HEK293 (cell line): ENCODE measurements around the gene BTF3.
"Not testable (repeated sequence)": the region's sequence is repeated elsewhere in the genome, so short reads cannot be mapped to it uniquely, and the experiment has no call there.

Experiments used
- CTCF ChIA-PET: fragments of 350-600 bp; formaldehyde crosslinking; extraction: SDS; loops from one replicate; lab custom pipeline; 2021; ENCODE audit warnings: antibody characterized with exemption; lab: Yijun Ruan, JAX
- POLR2A ChIA-PET: fragments of 300-600 bp; formaldehyde crosslinking; extraction: SDS; loops from one replicate; lab custom pipeline; 2020; ENCODE audit warnings: antibody characterized with exemption, inconsistent platforms; lab: Yijun Ruan, JAX
- H3K27ac ChIP-seq: fragments of 200-500 bp; sonication (Bioruptor generic); 2 replicates; pipeline ENCODE4 v1.5.1; 2014; ENCODE audit warnings: low read depth, low read length, control low read depth, inconsistent platforms; ENCODE audit errors: extremely low read depth
- H3K36me3 ChIP-seq, 2 experiments: fragments of 200-500 bp in 1 of 2; sonication (Bioruptor generic) in 1 of 2; 1 replicate in 1 of 2; 2 replicates in 1 of 2; pipeline ENCODE4 v1.5.1; 2014 to 2017; ENCODE audit warnings: inconsistent platforms in 2 of 2, low read length in 2 of 2; ENCODE audit not compliant: control insufficient read depth in 2 of 2, insufficient read depth in 1 of 2
- H3K4me1 ChIP-seq: fragments of 200-500 bp; sonication (Bioruptor generic); 2 replicates; pipeline ENCODE4 v1.5.1; 2014; ENCODE audit warnings: mild to moderate bottlenecking, low read length, inconsistent platforms; ENCODE audit not compliant: control insufficient read depth, insufficient read depth
- H3K4me3 ChIP-seq: 2 replicates; pipeline ENCODE4 v1.5.1; 2011; ENCODE audit warnings: low read depth, mild to moderate bottlenecking, control low read depth, low read length, moderate library complexity
- H3K9me3 ChIP-seq: fragments of 200-500 bp; sonication (Bioruptor generic); 2 replicates; pipeline ENCODE4 v1.5.1; 2014; ENCODE audit warnings: low read depth, low read length, inconsistent platforms; ENCODE audit not compliant: control insufficient read depth, insufficient read depth
- EGR2 ChIP-seq: fragments of 450-650 bp; formaldehyde crosslinking; IDR thresholded peaks from 2 replicates; pipeline ENCODE4 v1.5.1; 2016; ENCODE audit warnings: low read depth, missing biosample characterization, missing genetic modification characterization
- TCF7L2 ChIP-seq: IDR thresholded peaks from 2 replicates; pipeline ENCODE4 v1.6.1; 2011; ENCODE audit warnings: low read depth, mild to moderate bottlenecking, inconsistent platforms, low read length, moderate library complexity, borderline replicate concordance
- ZIC2 ChIP-seq: fragments of 450-650 bp; formaldehyde crosslinking; IDR thresholded peaks from 2 replicates; pipeline ENCODE4 v1.5.1; 2016; ENCODE audit warnings: missing biosample characterization, missing genetic modification characterization
- ZNF114 ChIP-seq: fragments of 450-650 bp; formaldehyde crosslinking; IDR thresholded peaks from 2 replicates; pipeline ENCODE4 v1.5.0; 2017; ENCODE audit warnings: missing biosample characterization, missing genetic modification characterization
- ZNF138 ChIP-seq: fragments of 450-650 bp; formaldehyde crosslinking; IDR thresholded peaks from 2 replicates; pipeline ENCODE4 v1.5.1; 2016; ENCODE audit warnings: missing biosample characterization, missing genetic modification characterization, borderline replicate concordance
- ZNF146 ChIP-seq: fragments of 450-650 bp; formaldehyde crosslinking; IDR thresholded peaks from 2 replicates; pipeline ENCODE4 v1.5.1; 2016; ENCODE audit warnings: missing biosample characterization, missing genetic modification characterization
- ZNF394 ChIP-seq: fragments of 450-650 bp; formaldehyde crosslinking; IDR thresholded peaks from 2 replicates; pipeline ENCODE4 v1.5.1; 2016; ENCODE audit warnings: missing biosample characterization, missing genetic modification characterization, mild to moderate bottlenecking, moderate library complexity, borderline replicate concordance
- ZNF416 ChIP-seq: fragments of 450-650 bp; formaldehyde crosslinking; IDR thresholded peaks from 2 replicates; pipeline ENCODE4 v1.5.1; 2016; ENCODE audit warnings: missing biosample characterization, missing genetic modification characterization
- ZNF548 ChIP-seq: fragments of 450-650 bp; formaldehyde crosslinking; IDR thresholded peaks from 2 replicates; pipeline ENCODE4 v1.5.1; 2016; ENCODE audit warnings: missing biosample characterization, missing genetic modification characterization
- ZNF555 ChIP-seq: fragments of 450-650 bp; formaldehyde crosslinking; conservative IDR thresholded peaks from 2 replicates; pipeline ENCODE4 v1.5.1; 2017; ENCODE audit warnings: missing biosample characterization, mild to moderate bottlenecking, missing genetic modification characterization, inconsistent platforms
- ZNF623 ChIP-seq: fragments of 450-650 bp; formaldehyde crosslinking; IDR thresholded peaks from 2 replicates; pipeline ENCODE4 v1.5.1; 2016; ENCODE audit warnings: missing biosample characterization, missing genetic modification characterization
- ZNF843 ChIP-seq: fragments of 450-650 bp; formaldehyde crosslinking; IDR thresholded peaks from 2 replicates; pipeline ENCODE4 v1.5.1; 2016; ENCODE audit warnings: missing biosample characterization, missing genetic modification characterization
- TF ChIP-seq, protein P1 (sequence below): fragments of 450-650 bp; formaldehyde crosslinking; IDR thresholded peaks from 2 replicates; pipeline ENCODE4 v1.5.1; 2016; ENCODE audit warnings: missing biosample characterization, missing genetic modification characterization
- TF ChIP-seq, protein P2 (sequence below): fragments of 450-650 bp; formaldehyde crosslinking; IDR thresholded peaks from 2 replicates; pipeline ENCODE4 v1.5.1; 2016; ENCODE audit warnings: missing biosample characterization, missing genetic modification characterization
- TF ChIP-seq, protein P3 (sequence below): fragments of 450-650 bp; formaldehyde crosslinking; IDR thresholded peaks from 2 replicates; pipeline ENCODE4 v1.5.1; 2016; ENCODE audit warnings: missing biosample characterization, missing genetic modification characterization, low read depth
- TF ChIP-seq, protein P4 (sequence below): fragments of 450-650 bp; formaldehyde crosslinking; IDR thresholded peaks from 2 replicates; pipeline ENCODE4 v1.5.1; 2016; ENCODE audit warnings: missing biosample characterization, missing genetic modification characterization

The BTF3 gene

DNA sequence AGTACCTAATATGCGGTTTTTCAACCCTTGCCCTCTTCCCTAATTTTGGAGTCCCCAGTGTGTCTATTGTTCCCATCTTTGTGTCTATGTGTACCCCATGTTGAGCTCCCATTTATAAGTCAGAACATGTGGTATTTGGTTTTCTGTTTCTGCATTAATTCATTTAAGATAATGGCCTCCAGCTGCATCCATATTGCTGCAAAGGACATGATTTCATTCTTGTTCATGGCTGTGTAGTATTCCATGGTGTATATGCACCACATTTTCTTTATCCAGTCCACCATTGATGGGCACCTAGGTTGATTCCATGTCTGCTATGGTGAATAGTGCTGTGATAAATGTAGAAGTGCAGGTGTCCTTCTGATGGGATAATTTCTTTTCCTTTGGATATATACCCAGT is 41.8 kb upstream of the BTF3 start:
- H3K4me3 ChIP-seq, POLR2A ChIA-PET, H3K27ac ChIP-seq, H3K4me1 ChIP-seq, H3K9me3 ChIP-seq, H3K36me3 ChIP-seq: not testable (repeated sequence)
- CTCF ChIA-PET = interaction anchor here (0.6 to 1.7 kb wide), 5 partner anchors 24 to 240 kb away, joined by 3 to 11 read pairs (median 4); no protein-coding TSS in a partner anchor
- TF ChIP-seq ZNF146 (tag by site-specific recombination) = peak; percentile 98
- TF ChIP-seq, protein P1, sequence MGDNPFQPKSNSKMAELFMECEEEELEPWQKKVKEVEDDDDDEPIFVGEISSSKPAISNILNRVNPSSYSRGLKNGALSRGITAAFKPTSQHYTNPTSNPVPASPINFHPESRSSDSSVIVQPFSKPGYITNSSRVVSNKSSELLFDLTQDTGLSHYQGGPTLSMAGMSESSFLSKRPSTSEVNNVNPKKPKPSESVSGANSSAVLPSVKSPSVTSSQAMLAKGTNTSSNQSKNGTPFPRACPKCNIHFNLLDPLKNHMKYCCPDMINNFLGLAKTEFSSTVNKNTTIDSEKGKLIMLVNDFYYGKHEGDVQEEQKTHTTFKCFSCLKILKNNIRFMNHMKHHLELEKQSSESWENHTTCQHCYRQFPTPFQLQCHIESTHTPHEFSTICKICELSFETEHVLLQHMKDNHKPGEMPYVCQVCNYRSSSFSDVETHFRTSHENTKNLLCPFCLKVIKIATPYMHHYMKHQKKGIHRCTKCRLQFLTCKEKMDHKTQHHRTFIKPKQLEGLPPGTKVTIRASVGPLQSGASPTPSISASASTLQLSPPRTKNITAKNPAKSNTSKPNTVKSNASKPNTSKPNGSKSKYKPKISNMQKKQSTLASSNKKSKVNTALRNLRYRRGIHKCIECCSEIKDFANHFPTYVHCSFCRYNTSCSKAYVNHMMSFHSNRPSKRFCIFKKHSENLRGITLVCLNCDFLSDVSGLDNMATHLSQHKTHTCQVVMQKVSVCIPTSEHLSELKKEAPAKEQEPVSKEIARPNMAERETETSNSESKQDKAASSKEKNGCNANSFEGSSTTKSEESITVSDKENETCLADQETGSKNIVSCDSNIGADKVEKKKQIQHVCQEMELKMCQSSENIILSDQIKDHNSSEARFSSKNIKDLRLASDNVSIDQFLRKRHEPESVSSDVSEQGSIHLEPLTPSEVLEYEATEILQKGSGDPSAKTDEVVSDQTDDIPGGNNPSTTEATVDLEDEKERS = peak; percentile 49; the same call in 1 of the 2 replicates
- TF ChIP-seq, protein P2, sequence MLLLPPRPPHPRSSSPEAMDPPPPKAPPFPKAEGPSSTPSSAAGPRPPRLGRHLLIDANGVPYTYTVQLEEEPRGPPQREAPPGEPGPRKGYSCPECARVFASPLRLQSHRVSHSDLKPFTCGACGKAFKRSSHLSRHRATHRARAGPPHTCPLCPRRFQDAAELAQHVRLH (tag by site-specific recombination) = peak; percentile 63; the same call in 1 of the 2 replicates

DNA sequence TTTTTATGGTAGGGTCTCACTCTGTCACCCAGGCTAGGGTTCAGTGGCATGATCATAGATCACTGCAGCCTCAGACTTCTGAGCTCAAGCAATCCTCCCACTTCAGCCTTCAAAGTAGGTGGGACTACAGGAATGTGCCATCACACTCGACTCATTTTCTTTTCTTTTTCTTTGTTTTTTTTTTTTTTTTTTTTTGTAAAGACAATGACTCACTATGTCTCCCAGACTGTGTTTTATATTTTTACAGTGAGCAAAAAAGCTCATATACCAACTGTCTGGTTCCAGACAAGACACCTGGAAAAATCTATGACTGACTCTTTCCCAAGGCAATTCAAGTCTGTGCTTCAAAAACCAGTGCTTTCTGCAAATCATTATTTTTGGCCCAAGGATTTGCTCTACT is 38.9 kb upstream of the BTF3 start:
- no peaks in the 10 kb centered on the region for H3K36me3 ChIP-seq
- no peak for TF ChIP-seq ZNF548 (tag by site-specific recombination)
- no peak for TF ChIP-seq ZNF114
- no peak for TF ChIP-seq EGR2 (tag by site-specific recombination)
- TF ChIP-seq, protein P3, sequence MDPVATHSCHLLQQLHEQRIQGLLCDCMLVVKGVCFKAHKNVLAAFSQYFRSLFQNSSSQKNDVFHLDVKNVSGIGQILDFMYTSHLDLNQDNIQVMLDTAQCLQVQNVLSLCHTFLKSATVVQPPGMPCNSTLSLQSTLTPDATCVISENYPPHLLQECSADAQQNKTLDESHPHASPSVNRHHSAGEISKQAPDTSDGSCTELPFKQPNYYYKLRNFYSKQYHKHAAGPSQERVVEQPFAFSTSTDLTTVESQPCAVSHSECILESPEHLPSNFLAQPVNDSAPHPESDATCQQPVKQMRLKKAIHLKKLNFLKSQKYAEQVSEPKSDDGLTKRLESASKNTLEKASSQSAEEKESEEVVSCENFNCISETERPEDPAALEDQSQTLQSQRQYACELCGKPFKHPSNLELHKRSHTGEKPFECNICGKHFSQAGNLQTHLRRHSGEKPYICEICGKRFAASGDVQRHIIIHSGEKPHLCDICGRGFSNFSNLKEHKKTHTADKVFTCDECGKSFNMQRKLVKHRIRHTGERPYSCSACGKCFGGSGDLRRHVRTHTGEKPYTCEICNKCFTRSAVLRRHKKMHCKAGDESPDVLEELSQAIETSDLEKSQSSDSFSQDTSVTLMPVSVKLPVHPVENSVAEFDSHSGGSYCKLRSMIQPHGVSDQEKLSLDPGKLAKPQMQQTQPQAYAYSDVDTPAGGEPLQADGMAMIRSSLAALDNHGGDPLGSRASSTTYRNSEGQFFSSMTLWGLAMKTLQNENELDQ (tag by site-specific recombination) = no peak
- no peak for TF ChIP-seq TCF7L2
- TF ChIP-seq ZNF555 (tag by site-specific recombination) = no peak
- no peak for TF ChIP-seq ZNF416 (tag by site-specific recombination)
- no peak for TF ChIP-seq ZNF623
- TF ChIP-seq ZNF138 (tag by site-specific recombination) = no peak
- TF ChIP-seq, protein P4, sequence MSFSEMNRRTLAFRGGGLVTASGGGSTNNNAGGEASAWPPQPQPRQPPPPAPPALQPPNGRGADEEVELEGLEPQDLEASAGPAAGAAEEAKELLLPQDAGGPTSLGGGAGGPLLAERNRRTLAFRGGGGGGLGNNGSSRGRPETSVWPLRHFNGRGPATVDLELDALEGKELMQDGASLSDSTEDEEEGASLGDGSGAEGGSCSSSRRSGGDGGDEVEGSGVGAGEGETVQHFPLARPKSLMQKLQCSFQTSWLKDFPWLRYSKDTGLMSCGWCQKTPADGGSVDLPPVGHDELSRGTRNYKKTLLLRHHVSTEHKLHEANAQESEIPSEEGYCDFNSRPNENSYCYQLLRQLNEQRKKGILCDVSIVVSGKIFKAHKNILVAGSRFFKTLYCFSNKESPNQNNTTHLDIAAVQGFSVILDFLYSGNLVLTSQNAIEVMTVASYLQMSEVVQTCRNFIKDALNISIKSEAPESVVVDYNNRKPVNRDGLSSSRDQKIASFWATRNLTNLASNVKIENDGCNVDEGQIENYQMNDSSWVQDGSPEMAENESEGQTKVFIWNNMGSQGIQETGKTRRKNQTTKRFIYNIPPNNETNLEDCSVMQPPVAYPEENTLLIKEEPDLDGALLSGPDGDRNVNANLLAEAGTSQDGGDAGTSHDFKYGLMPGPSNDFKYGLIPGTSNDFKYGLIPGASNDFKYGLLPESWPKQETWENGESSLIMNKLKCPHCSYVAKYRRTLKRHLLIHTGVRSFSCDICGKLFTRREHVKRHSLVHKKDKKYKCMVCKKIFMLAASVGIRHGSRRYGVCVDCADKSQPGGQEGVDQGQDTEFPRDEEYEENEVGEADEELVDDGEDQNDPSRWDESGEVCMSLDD (tag by site-specific recombination) = no peak
- TF ChIP-seq ZNF843 (tag by site-specific recombination) = no peak
- no peak for TF ChIP-seq ZIC2 (tag by site-specific recombination)
- TF ChIP-seq ZNF394 (tag by site-specific recombination) = no peak
- H3K9me3 ChIP-seq = no peaks in the 10 kb centered on the region
- CTCF ChIA-PET = no interaction called here
- POLR2A ChIA-PET = no interaction called here
- H3K27ac ChIP-seq = no peak overlapping the region
- H3K4me1 ChIP-seq = no peaks in the 10 kb centered on the region
- no peak overlapping the region for H3K4me3 ChIP-seq
